Loucy (cell line): ENCODE data around the gene ADAM30.
A peak's percentile ranks its signal among the peaks of the same experiment; 100 is the strongest.

Experiments used
- H2AFZ ChIP-seq: fragments of 200-600 bp; sonication (generic); 2 replicates; pipeline ENCODE4 v1.6.0; 2016; ENCODE audit warnings: antibody characterized with exemption, mild to moderate bottlenecking, low read length, moderate library complexity
- H3F3A ChIP-seq: fragments of 200-600 bp; 2 replicates; pipeline ENCODE4 v1.6.0; 2016; ENCODE audit warnings: antibody characterized with exemption, low read depth, mild to moderate bottlenecking
- H3K27me3 ChIP-seq: fragments of 200-600 bp; sonication (generic); 2 replicates; pipeline ENCODE4 v1.6.1; 2014; ENCODE audit warnings: low read length, mild to moderate bottlenecking; ENCODE audit not compliant: insufficient read depth, poor library complexity, severe bottlenecking
- H3K36me3 ChIP-seq: fragments of 200-600 bp; sonication (generic); 2 replicates; pipeline ENCODE4 v1.6.1; 2016; ENCODE audit warnings: low read length; ENCODE audit not compliant: insufficient read depth
- H3K4me1 ChIP-seq: fragments of 200-600 bp; sonication (generic); 2 replicates; pipeline ENCODE4 v1.5.1; 2014; ENCODE audit warnings: low read length, mild to moderate bottlenecking; ENCODE audit not compliant: insufficient read depth, poor library complexity, severe bottlenecking
- H3K4me2 ChIP-seq: fragments of 200-600 bp; sonication (generic); 2 replicates; pipeline ENCODE4 v1.6.0; 2014; ENCODE audit warnings: antibody characterized with exemption, low read length, low read depth, mild to moderate bottlenecking; ENCODE audit not compliant: poor library complexity, severe bottlenecking
- H3K4me3 ChIP-seq: fragments of 200-600 bp; sonication (generic); 2 replicates; pipeline ENCODE4 v1.5.1; 2014; ENCODE audit warnings: low read length, mild to moderate bottlenecking, mixed read lengths; ENCODE audit not compliant: poor library complexity, severe bottlenecking
- H3K79me2 ChIP-seq: fragments of 200-600 bp; sonication (generic); 2 replicates; pipeline ENCODE4 v1.6.1; 2014; ENCODE audit warnings: low read length; ENCODE audit not compliant: insufficient read depth
- H3K9ac ChIP-seq: fragments of 200-600 bp; sonication (generic); 2 replicates; pipeline ENCODE4 v1.6.0; 2014; ENCODE audit warnings: mild to moderate bottlenecking, low read depth, low read length, moderate library complexity; ENCODE audit not compliant: poor library complexity, severe bottlenecking
- H3K9me2 ChIP-seq: fragments of 200-600 bp; sonication (generic); replicated peaks from 2 replicates; pipeline ENCODE4 v1.6.1; 2016; ENCODE audit warnings: low read depth, low read length, mixed read lengths
- H3K9me3 ChIP-seq: fragments of 200-600 bp; sonication (generic); 2 replicates; pipeline ENCODE4 v1.6.1; 2014; ENCODE audit warnings: mild to moderate bottlenecking, antibody characterized with exemption, low read length, low read depth; ENCODE audit not compliant: insufficient read depth
- H4K20me1 ChIP-seq: fragments of 200-600 bp; sonication (generic); 2 replicates; pipeline ENCODE4 v1.6.0; 2014; ENCODE audit warnings: antibody characterized with exemption, low read length, mild to moderate bottlenecking; ENCODE audit not compliant: insufficient read depth, poor library complexity, severe bottlenecking
- CTCF ChIP-seq: fragments of 200-600 bp; sonication (generic); conservative IDR thresholded peaks from 2 replicates; pipeline ENCODE4 v1.5.1; 2014; ENCODE audit warnings: mild to moderate bottlenecking, antibody characterized with exemption, low read length
- EZH2phosphoT487 ChIP-seq: fragments of 200-600 bp; IDR thresholded peaks from 2 replicates; pipeline ENCODE4 v1.6.1; 2018; ENCODE audit warnings: antibody characterized with exemption, mild to moderate bottlenecking, moderate library complexity, borderline replicate concordance

ADAM30 gene

GRCh38 chr1:119911775-119912174, 15.5 kb upstream of the ADAM30 start:
- Histone ChIP-seq H3K27me3 (no peaks in the 10 kb centered on the region), H4K20me1 (no peaks in the 10 kb centered on the region), H3K79me2 (no peaks in the 10 kb centered on the region), H3K36me3 (peaks cover 32% of the 10 kb centered on the region; the same call in 1 of the 2 replicates), H3K4me2 (no peak overlapping the region), H3K4me3 (no peak overlapping the region), H3K4me1 (peaks cover 20% of the 10 kb centered on the region), H3K9ac (no peak overlapping the region), H3K9me3 (no peaks in the 10 kb centered on the region), H3K9me2 (no peaks in the 10 kb centered on the region), H3F3A (no peaks in the 10 kb centered on the region), H2AFZ (no peak overlapping the region)
- TF ChIP-seq CTCF (no peak), EZH2phosphoT487 (no peak)

- H3K9me3 ChIP-seq: 0 out of 2 replicates have a peak, but pooled peaks cover 2% of the 10 kb centered on the region
- peaks cover 20% of the 10 kb centered on the region; the same call in 1 of the 2 replicates for H3K36me3 ChIP-seq
- no peaks in the 10 kb centered on the region for H3K27me3 ChIP-seq
- no peaks in the 10 kb centered on the region for H4K20me1 ChIP-seq
- H3K4me3 ChIP-seq: peak overlapping the region; percentile 52
- no peaks in the 10 kb centered on the region for H3K79me2 ChIP-seq
- peak overlapping the region; percentile 69 for H3K4me2 ChIP-seq
- H3K9me2 ChIP-seq: no peaks in the 10 kb centered on the region
- no peaks in the 10 kb centered on the region for H3F3A ChIP-seq
- TF ChIP-seq EZH2phosphoT487 (no peak), CTCF (no peak)
- H2AFZ ChIP-seq: no peak overlapping the region
- peak overlapping the region; percentile 31 for H3K9ac ChIP-seq
- peaks cover 20% of the 10 kb centered on the region for H3K4me1 ChIP-seq
Measured at GRCh38 chr1:119910618-119911017, 14.3 kb upstream of the ADAM30 start.

- H3K9me2 ChIP-seq: no peaks in the 10 kb centered on the region
- H3K27me3 ChIP-seq: no peaks in the 10 kb centered on the region
- 0 out of 2 replicates have a peak, but pooled peaks cover 7% of the 10 kb centered on the region for H3K9me3 ChIP-seq
- H2AFZ ChIP-seq: no peak overlapping the region
- no peaks in the 10 kb centered on the region for H4K20me1 ChIP-seq
- H3F3A ChIP-seq: no peaks in the 10 kb centered on the region
- H3K79me2 ChIP-seq: no peaks in the 10 kb centered on the region
- H3K36me3 ChIP-seq: peaks cover 14% of the 10 kb centered on the region; the same call in 1 of the 2 replicates
- peak overlapping the region; percentile 52 for H3K4me3 ChIP-seq
- H3K4me1 ChIP-seq: peaks cover 20% of the 10 kb centered on the region
- H3K9ac ChIP-seq: peak overlapping the region; percentile 31
- no peak for TF ChIP-seq EZH2phosphoT487
- no peak for TF ChIP-seq CTCF
- H3K4me2 ChIP-seq: peak overlapping the region; percentile 69
Measured at GRCh38 chr1:119909890-119910596, 13.7 kb upstream of the ADAM30 start.
